SU-DHL-6 (cell line): Measurements from ENCODE around the gene CCR5.

Experiments
- H2AFZ ChIP-seq: fragments of 200-600 bp; sonication (generic); 2 replicates; pipeline ENCODE4 v1.6.1; 2014; ENCODE audit warnings: low read depth, mild to moderate bottlenecking, moderate library complexity, mixed read lengths, antibody characterized with exemption, low read length; ENCODE audit not compliant: severe bottlenecking
- H3F3A ChIP-seq: fragments of 200-600 bp; shearing (Covaris generic); 2 replicates; pipeline ENCODE4 v1.6.0; 2016; ENCODE audit warnings: antibody characterized with exemption, mild to moderate bottlenecking; ENCODE audit not compliant: insufficient read depth
- H3K27ac ChIP-seq: fragments of 200-600 bp; sonication (generic); 2 replicates; pipeline ENCODE4 v1.5.1; 2016; ENCODE audit warnings: low read depth, mild to moderate bottlenecking, low read length, moderate library complexity, mixed read lengths
- H3K27me3 ChIP-seq: fragments of 200-600 bp; sonication (generic), shearing (Covaris generic); 2 replicates; pipeline ENCODE4 v1.6.0; 2014; ENCODE audit warnings: mild to moderate bottlenecking, low read length
- H3K36me3 ChIP-seq: fragments of 200-600 bp; sonication (generic); 2 replicates; pipeline ENCODE4 v1.6.1; 2014; ENCODE audit warnings: mild to moderate bottlenecking, low read length, mixed read lengths
- H3K4me2 ChIP-seq: fragments of 300-600, 200-600 bp; shearing (Covaris generic), sonication (generic); 2 replicates; pipeline ENCODE4 v1.6.0; 2014; ENCODE audit warnings: low read length, low read depth, mild to moderate bottlenecking; ENCODE audit not compliant: poor library complexity, severe bottlenecking
- H3K4me3 ChIP-seq: fragments of 200-600 bp; sonication (generic); 2 replicates; pipeline ENCODE4 v1.5.1; 2014; ENCODE audit warnings: antibody characterized with exemption, low read length, mild to moderate bottlenecking, mixed read lengths; ENCODE audit not compliant: insufficient read depth, poor library complexity, severe bottlenecking
- H3K79me2 ChIP-seq: fragments of 200-600 bp; sonication (generic); 2 replicates; pipeline ENCODE4 v1.6.1; 2014; ENCODE audit warnings: mild to moderate bottlenecking, low read length, moderate library complexity; ENCODE audit not compliant: insufficient read depth
- H3K9ac ChIP-seq: fragments of 200-600 bp; sonication (generic); 2 replicates; pipeline ENCODE4 v1.7.0; 2014; ENCODE audit warnings: mild to moderate bottlenecking, low read length
- H3K9me2 ChIP-seq: fragments of 200-600 bp; sonication (generic); replicated peaks from 2 replicates; pipeline ENCODE4 v1.6.1; 2014; ENCODE audit warnings: low read length; ENCODE audit not compliant: insufficient read depth
- H3K9me3 ChIP-seq: fragments of 200-600 bp; sonication (generic); 2 replicates; pipeline ENCODE4 v1.6.1; 2014; ENCODE audit warnings: low read length, mixed read lengths; ENCODE audit not compliant: insufficient read depth
- H4K20me1 ChIP-seq: fragments of 200-600 bp; sonication (generic); 2 replicates; pipeline ENCODE4 v1.6.1; 2014; ENCODE audit warnings: low read depth, mild to moderate bottlenecking, antibody characterized with exemption, low read length, moderate library complexity, mixed read lengths
- EZH2phosphoT487 ChIP-seq: fragments of 200-600 bp; sonication (generic), shearing (Covaris generic); conservative IDR thresholded peaks from 2 replicates; pipeline ENCODE4 v1.6.1; 2018; ENCODE audit warnings: mild to moderate bottlenecking, antibody characterized with exemption, low read length, moderate library complexity, mixed read lengths
- TF ChIP-seq, protein P1 (sequence below): fragments of 200-600 bp; sonication (generic); IDR thresholded peaks from one replicate; pipeline ENCODE4 v1.5.1; 2017; ENCODE audit warnings: antibody characterized with exemption, mild to moderate bottlenecking, low read length, moderate library complexity; ENCODE audit not compliant: insufficient read depth, poor library complexity, severe bottlenecking

Gene CCR5

DNA sequence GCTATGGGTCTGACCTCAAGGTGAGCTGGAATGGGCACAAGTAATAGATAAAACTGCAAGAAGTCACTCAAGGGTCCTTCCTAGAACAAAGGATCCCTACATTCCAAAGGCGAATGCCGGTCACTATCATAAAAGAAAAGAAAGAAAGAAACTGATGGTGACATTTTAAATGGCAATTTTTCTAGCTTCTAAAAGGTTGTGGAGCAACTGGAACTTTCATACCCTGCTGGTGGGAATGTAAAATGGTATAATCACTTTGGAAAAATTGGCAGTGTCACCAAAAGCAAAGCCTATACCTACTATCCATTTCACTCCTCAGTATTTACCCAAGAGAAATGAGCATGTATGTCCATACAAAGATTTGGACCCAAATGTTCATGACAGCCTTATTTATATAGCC is 40.5 kb downstream of the CCR5 start:
- H3F3A ChIP-seq = no peaks in the 10 kb centered on the region
- H4K20me1 ChIP-seq = no peaks in the 10 kb centered on the region
- no peak overlapping the region for H2AFZ ChIP-seq
- no peaks in the 10 kb centered on the region for H3K9me3 ChIP-seq
- H3K79me2 ChIP-seq = no peaks in the 10 kb centered on the region
- no peak overlapping the region for H3K4me3 ChIP-seq
- no peak overlapping the region for H3K4me2 ChIP-seq
- no peaks in the 10 kb centered on the region for H3K27me3 ChIP-seq
- no peak overlapping the region for H3K27ac ChIP-seq
- H3K9me2 ChIP-seq = no peaks in the 10 kb centered on the region
- H3K9ac ChIP-seq = no peak overlapping the region
- TF ChIP-seq, protein P1, sequence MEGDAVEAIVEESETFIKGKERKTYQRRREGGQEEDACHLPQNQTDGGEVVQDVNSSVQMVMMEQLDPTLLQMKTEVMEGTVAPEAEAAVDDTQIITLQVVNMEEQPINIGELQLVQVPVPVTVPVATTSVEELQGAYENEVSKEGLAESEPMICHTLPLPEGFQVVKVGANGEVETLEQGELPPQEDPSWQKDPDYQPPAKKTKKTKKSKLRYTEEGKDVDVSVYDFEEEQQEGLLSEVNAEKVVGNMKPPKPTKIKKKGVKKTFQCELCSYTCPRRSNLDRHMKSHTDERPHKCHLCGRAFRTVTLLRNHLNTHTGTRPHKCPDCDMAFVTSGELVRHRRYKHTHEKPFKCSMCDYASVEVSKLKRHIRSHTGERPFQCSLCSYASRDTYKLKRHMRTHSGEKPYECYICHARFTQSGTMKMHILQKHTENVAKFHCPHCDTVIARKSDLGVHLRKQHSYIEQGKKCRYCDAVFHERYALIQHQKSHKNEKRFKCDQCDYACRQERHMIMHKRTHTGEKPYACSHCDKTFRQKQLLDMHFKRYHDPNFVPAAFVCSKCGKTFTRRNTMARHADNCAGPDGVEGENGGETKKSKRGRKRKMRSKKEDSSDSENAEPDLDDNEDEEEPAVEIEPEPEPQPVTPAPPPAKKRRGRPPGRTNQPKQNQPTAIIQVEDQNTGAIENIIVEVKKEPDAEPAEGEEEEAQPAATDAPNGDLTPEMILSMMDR = no peak
- TF ChIP-seq EZH2phosphoT487 = no peak
- H3K36me3 ChIP-seq = no peaks in the 10 kb centered on the region

- Histone ChIP-seq H3K27ac (no peak overlapping the region), H3F3A (no peaks in the 10 kb centered on the region), H3K4me3 (no peak overlapping the region), H3K27me3 (no peaks in the 10 kb centered on the region), H3K9me2 (no peaks in the 10 kb centered on the region), H4K20me1 (no peaks in the 10 kb centered on the region), H3K79me2 (no peaks in the 10 kb centered on the region), H3K9me3 (no peaks in the 10 kb centered on the region), H3K36me3 (no peaks in the 10 kb centered on the region), H3K4me2 (no peak overlapping the region), H2AFZ (no peak overlapping the region), H3K9ac (no peak overlapping the region)
- TF ChIP-seq EZH2phosphoT487 = no peak
- TF ChIP-seq, protein P1 = no peak
Observed at GRCh38 chr3:46412786-46413298, 42.1 kb downstream of the CCR5 start.

DNA sequence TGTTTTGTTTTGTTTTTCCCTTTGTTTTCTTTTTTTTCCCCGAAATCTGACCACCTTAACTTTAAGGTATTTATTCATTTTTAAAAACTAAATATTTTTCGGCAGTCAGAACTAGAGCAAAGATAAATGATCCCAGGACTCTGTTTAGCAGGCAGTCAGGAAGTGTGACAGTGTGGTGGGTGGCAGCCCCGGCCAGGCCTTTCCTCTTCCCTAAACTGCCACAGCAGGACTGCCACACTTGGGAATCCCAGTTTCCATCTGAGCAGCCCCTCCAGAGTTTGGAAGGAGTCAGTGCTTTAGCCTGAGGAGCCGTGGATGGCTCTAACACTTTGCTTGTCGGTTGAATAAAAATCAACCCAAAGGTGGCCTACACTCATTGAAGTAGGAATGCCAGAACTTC is 43.2 kb downstream of the CCR5 start:
- no peak for TF ChIP-seq EZH2phosphoT487
- TF ChIP-seq, protein P1 = no peak
- Histone ChIP-seq H2AFZ (no peak overlapping the region), H3K4me3 (no peak overlapping the region), H3K9me2 (no peaks in the 10 kb centered on the region), H4K20me1 (no peaks in the 10 kb centered on the region), H3F3A (no peaks in the 10 kb centered on the region), H3K27ac (no peak overlapping the region), H3K36me3 (no peaks in the 10 kb centered on the region), H3K27me3 (no peaks in the 10 kb centered on the region), H3K9ac (no peak overlapping the region), H3K4me2 (no peak overlapping the region), H3K9me3 (no peaks in the 10 kb centered on the region), H3K79me2 (no peaks in the 10 kb centered on the region)

DNA sequence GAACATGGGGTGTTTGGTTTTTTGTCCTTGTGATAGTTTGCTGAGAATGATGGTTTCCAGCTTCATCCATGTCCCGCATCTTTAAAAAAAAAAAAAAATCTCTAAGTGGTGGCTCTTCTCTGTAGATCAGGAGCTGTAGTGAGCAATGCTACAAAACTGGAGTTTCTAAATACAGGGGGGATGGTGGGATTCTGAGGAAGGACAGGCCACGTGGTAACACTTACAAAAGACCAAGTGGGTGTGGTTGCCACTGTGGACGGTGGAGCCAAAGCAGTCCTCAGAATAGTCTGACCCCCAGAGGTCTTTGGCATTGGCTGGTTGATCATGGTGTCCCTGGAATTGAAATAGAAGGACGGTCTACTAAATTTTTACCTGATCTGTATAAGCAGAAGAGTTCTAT is 44.0 kb downstream of the CCR5 start:
- Histone ChIP-seq H3K9ac (no peak overlapping the region), H3K9me3 (no peaks in the 10 kb centered on the region), H2AFZ (no peak overlapping the region), H3K4me2 (no peak overlapping the region), H3K9me2 (no peaks in the 10 kb centered on the region), H3K36me3 (no peaks in the 10 kb centered on the region), H3K4me3 (no peak overlapping the region), H4K20me1 (no peaks in the 10 kb centered on the region), H3K27ac (no peak overlapping the region), H3F3A (no peaks in the 10 kb centered on the region), H3K79me2 (no peaks in the 10 kb centered on the region), H3K27me3 (no peaks in the 10 kb centered on the region)
- TF ChIP-seq, protein P1 = no peak
- no peak for TF ChIP-seq EZH2phosphoT487
